ENCODE measurements around the gene ARHGDIG.

The ARHGDIG gene

GRCh38 chr16:281660-282255 lies 1.4 kb downstream of the ARHGDIG start:
- DNase-seq, result no peak

GRCh38 chr16:282491-282890 lies 2.1 kb downstream of the ARHGDIG start:
- no peak for DNase-seq

DNA sequence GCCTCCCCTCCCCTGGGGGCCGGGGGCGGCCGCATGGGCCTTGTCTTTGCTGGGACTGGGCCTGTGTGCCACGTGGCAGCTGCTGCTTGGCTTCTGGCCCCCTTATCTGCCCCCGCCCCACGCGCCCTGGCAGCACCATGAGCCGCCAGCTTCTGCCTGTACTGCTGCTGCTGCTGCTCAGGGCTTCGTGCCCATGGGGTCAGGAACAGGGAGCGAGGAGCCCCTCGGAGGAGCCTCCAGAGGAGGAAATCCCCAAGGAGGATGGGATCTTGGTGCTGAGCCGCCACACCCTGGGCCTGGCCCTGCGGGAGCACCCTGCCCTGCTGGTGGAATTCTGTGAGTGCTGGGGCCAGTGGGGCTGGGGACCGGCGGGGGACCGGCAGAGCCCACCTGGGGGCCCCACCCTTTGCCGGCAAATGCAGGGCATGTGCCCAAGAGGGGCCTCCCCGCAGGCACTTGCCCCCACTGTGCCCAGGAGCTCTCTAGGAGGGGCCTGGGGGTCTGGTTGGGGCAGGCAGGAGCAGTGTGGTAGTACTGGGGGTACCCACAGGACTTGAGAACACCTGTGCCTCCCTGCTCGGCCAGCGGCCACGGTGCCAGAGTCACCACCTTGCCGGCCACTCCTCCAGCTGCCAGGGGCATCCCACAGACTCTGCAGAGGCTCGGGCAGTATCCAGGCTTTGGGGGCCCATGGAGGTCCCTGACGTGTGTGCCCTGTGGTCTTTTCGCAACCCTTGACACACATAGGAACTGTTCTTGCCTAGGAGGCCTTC lies 2.8 kb downstream of the ARHGDIG start, which contains the start of gene PDIA2:
Gene PDIA2 (plus strand): TSS at position 132 of the 773 bp plus-strand sequence. CDS start 6 bp downstream, at position 138.
- DNase-seq, result no peak

- DNase-seq, result no peak
Observed at GRCh38 chr16:284204-285120, 4.1 kb downstream of the ARHGDIG start.

GRCh38 chr16:285146-286055 lies 5.0 kb downstream of the ARHGDIG start:
- DNase-seq, result no peak

DNA sequence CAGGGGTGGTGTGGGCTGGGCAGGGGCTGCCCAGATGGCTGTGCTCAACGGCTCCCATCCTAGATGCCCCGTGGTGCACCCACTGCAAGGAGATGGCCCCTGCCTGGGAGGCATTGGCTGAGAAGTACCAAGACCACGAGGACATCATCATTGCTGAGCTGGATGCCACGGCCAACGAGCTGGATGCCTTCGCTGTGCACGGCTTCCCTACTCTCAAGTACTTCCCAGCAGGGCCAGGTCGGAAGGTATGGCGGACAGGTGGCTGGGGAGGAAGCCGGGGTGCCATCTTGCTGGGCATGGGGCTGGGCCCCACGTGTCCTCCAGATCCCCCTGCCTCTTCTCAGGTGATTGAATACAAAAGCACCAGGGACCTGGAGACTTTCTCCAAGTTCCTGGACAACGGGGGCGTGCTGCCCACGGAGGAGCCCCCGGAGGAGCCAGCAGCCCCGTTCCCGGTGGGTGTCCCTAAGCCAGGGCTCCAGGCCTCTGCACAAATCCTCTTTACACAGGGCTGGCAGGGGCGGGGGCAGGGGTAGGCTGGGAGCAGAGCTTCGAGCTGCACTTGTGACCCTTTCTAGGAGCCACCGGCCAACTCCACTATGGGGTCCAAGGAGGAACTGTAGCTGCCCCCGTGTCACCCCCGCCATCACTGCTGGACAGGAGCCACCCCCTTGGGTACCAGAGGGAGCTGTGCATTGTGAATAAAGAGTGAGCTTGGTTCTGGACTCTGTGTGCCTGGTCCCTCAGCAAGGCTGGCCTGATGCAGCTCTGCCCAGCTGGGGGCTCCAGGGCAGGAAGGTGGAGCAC lies 6.3 kb downstream of the ARHGDIG start:
- no peak for DNase-seq

DNA sequence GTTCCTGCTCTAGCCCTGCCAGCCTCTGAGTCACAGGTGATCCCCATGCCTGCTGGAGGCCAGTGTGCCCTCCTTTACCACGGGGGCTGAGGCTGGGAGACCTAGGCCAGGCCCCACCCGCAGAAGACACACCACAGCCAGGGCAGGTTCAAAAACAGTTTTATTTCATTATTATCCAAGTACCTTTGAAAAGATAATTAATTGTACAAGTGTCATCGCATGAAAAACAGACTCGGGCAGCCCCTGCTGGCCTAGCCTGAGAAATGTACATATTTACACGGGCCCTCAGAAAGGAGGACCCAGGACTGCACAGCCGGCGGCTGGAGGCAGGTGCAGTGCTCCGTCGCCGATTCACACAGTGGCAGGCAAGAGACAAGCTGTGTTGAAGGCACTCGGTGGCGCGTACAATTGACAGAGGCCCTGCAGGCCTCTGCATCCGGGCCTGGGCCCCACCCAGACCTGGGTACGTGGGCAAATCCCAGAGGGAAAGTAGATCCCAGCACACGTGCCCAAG lies 7.0 kb downstream of the ARHGDIG start:
- DNase-seq, result no peak

DNA sequence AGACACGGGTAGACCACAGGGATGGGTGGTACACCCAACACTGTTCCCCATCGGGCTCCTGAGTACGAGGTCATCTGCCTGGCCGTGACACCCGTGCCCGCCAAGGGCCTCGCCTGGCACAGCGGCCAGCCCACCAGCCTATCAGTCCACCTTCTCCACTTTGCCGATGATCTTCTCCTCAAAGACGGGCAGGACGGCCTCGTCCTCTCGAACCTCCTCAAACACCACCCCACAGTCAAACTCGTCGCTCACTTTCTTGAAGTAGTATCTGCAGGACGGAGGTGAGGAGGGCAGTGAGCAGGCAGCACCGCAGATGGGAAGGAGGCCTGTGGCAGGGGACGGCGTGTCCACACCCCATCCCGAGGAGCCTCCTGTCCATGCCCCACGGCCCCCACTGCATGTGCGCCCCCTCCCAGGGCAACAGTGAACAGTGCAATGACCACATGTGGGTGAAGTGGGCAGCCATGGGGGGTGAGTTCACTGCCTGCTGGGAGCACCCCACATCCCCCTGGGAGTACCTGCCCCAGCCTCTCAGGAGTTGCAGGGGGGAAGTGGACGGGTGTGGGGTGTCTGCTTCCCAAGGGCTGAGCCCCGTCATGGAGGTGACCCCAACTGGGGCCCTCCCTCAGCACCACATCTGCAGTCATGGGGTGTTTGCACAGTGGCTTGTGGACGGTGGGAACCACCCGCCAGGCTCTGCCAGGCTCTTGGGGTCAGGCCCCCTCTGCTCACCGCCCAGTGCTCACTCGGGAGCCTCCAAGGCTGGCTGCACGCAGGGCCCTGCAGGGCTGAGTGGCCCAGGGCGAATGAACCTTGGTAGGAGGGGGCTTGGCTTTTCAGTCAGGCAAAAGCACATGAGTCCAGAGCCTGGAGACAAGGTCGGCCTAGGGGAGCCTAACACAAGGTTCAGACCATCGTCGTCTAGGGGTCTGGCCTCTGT lies 7.9 kb downstream of the ARHGDIG start:
- DNase-seq, result no peak

DNA sequence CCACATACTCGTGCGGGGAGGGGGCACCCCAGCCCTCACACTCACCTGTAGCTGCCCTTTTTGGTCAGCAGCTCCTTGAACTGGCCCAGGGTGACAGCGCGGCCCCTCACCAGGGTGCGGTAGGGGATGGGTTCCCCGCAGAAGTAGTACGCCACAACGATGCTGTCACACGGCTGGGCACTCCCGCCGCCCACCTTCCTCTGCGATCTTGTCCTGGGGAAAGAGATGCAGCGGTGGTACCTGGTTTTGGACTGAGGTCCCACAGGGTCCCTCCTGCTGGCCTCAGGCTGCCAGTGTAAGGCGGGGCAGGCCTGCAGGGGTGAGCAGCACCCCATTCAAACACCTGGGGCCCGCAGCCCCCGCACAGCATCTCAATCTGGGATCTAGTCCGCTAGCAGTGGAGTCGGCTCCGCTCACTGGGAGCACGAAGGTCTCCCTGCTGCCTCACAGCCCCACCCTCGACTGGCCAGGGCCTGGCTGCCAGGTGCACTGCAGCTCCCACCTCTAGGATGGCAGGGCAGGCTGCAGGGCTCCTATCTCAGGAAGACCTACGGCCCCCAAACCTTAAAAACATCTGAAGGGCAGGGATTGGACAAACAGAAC lies 9.1 kb downstream of the ARHGDIG start:
- DNase-seq, result no peak

- DNase-seq, result no peak
Observed at GRCh38 chr16:290015-290680, 9.8 kb downstream of the ARHGDIG start.

GRCh38 chr16:290681-291405 lies 10.5 kb downstream of the ARHGDIG start:
- DNase-seq, result no peak

GRCh38 chr16:291539-291938 lies 11.1 kb downstream of the ARHGDIG start:
- DNase-seq, result no peak

- no peak for DNase-seq
Observed at GRCh38 chr16:293043-293775, 12.8 kb downstream of the ARHGDIG start.

- DNase-seq, result no peak
Observed at GRCh38 chr16:296276-296675, 15.9 kb downstream of the ARHGDIG start.

DNA sequence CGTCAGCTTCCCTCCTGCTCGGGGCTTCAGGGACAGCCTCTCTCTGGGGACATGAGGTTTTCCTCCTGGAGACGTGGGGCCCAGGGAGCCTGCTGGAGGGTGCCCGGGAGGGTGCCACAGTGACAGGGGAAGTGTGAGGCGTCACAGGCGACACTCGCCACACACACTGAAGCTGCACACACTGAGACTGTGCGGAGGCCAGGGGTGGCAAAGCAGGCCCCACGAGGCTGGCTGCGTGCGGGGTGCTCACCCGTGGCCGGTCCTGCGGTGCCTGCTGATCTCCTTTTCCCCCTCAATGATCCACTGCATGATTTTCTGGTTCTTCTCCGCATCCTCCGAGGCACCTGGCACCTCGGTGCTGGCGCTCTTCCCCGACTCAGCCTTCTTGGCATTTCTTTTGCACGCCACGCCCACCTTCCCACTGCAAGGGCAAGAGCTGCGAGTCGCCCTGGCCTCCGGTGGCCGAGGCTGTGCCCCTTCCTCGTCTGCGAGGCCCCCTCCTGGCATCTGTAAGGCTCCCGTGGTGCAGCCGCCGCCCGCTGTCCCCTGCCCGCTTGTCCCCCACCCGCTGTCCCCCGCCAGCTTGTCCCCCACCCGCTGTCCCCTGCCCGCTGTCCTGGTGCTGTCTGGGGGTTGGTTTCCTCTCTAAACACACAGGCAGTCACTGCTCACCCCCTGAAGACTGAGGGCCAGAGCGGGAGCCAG lies 16.6 kb downstream of the ARHGDIG start:
- no peak for DNase-seq

GRCh38 chr16:297832-298231 lies 17.4 kb downstream of the ARHGDIG start:
- no peak for DNase-seq

- no peak for DNase-seq
Observed at GRCh38 chr16:301235-301634, 20.8 kb downstream of the ARHGDIG start.
